Fibroblast of lung (primary cell): ENCODE measurements around the gene FKBP9. TPM values are rescaled to one million over a fixed set of nuclear protein-coding genes. Genes with fewer than 3 reads are reported as not detected.
"Not testable (repeated sequence)": the region's sequence is repeated elsewhere in the genome, so short reads cannot be mapped to it uniquely, and the experiment has no call there.

Source experiments
- DNase-seq, 2 donors: peaks; one replicate each; pipeline versions ENCODE4 v3.0.0 to v3.0.0-alpha.2; 2010; ENCODE audit warnings: low read depth in 2 of 2
- H2AFZ ChIP-seq: 2 replicates; pipeline ENCODE4 v1.5.1; 2012; ENCODE audit warnings: low read length, control low read depth, inconsistent platforms
- H3K27ac ChIP-seq: 2 replicates; pipeline ENCODE4 v1.5.1; 2011; ENCODE audit warnings: low read length, control low read depth; ENCODE audit not compliant: insufficient read depth
- H3K27me3 ChIP-seq: 2 replicates; pipeline ENCODE4 v1.5.1; 2011; ENCODE audit warnings: mild to moderate bottlenecking, low read length; ENCODE audit not compliant: control insufficient read depth, insufficient read depth
- H3K36me3 ChIP-seq: 2 replicates; pipeline ENCODE4 v1.5.1; 2011; ENCODE audit warnings: low read length; ENCODE audit not compliant: control insufficient read depth, insufficient read depth
- H3K4me1 ChIP-seq: 2 replicates; pipeline ENCODE4 v1.5.1; 2011; ENCODE audit warnings: low read length; ENCODE audit not compliant: control insufficient read depth, insufficient read depth; ENCODE audit errors: extremely low read depth
- H3K4me2 ChIP-seq: 2 replicates; pipeline ENCODE4 v1.5.1; 2011; ENCODE audit warnings: low read length, control low read depth; ENCODE audit not compliant: insufficient read depth; ENCODE audit errors: extremely low read depth
- H3K4me3 ChIP-seq, 4 experiments: fragments of 200-600 bp in 1 of 4; sonication (generic) in 1 of 4; replicated peaks in 1 of 4; 2 replicates each; pipeline ENCODE4 v1.5.1; 2011 to 2016; ENCODE audit warnings: low read length in 4 of 4, low read depth in 3 of 4, mild to moderate bottlenecking in 3 of 4, control low read depth in 2 of 4, inconsistent platforms in 1 of 4, mixed read lengths in 1 of 4; ENCODE audit not compliant: insufficient read depth in 1 of 4; ENCODE audit errors: control extremely low read depth in 1 of 4
- H3K79me2 ChIP-seq: 2 replicates; pipeline ENCODE4 v1.5.1; 2012; ENCODE audit warnings: mild to moderate bottlenecking, low read length, inconsistent platforms; ENCODE audit not compliant: control insufficient read depth, insufficient read depth
- H3K9ac ChIP-seq: 2 replicates; pipeline ENCODE4 v1.5.1; 2011; ENCODE audit warnings: mild to moderate bottlenecking, low read length, control low read depth; ENCODE audit not compliant: insufficient read depth
- H3K9me3 ChIP-seq: 2 replicates; pipeline ENCODE4 v1.5.1; 2012; ENCODE audit warnings: low read depth, low read length; ENCODE audit not compliant: control insufficient read depth, insufficient read depth
- H4K20me1 ChIP-seq: 2 replicates; pipeline ENCODE4 v1.5.1; 2011; ENCODE audit warnings: low read length; ENCODE audit not compliant: control insufficient read depth, insufficient read depth; ENCODE audit errors: extremely low read depth
- polyA plus RNA-seq, 2 donors: library from polyadenylated mRNA; depleted of rRNA in 1 of 2; stranded (reverse) in 1 of 2; unstranded in 1 of 2; fragments of >200 nt; gene quantifications; 2 replicates each; pipeline ENCODE4 v1.2.1, GENCODE V29; 2011 to 2012; ENCODE audit warnings: missing spikeins in 1 of 2
- total RNA-seq: library from RNA; depleted of rRNA; stranded (reverse); fragments of >200 nt; gene quantifications from 2 replicates; pipeline ENCODE4 v1.2.1, GENCODE V29; 2014

The FKBP9 gene
- total and polyA plus RNA-seq, 2 donors (not counting 1 experiment from before 2014, with no cell fraction given), result 230 to 242 TPM

- peak; percentile 71 to 91 for DNase-seq
- H3K36me3 ChIP-seq, H3K79me2 ChIP-seq, H2AFZ ChIP-seq, H3K9ac ChIP-seq, H3K4me1 ChIP-seq, H3K27me3 ChIP-seq, H3K4me3 ChIP-seq, H3K9me3 ChIP-seq, H4K20me1 ChIP-seq: not testable (repeated sequence)
- Histone ChIP-seq H3K27ac (peak overlapping the region; percentile 32), H3K4me2 (peak overlapping the region; percentile 59)
Observed at GRCh38 chr7:32998361-32999171, 41.3 kb downstream of the FKBP9 start.

GRCh38 chr7:32999380-32999779 is 42.1 kb downstream of the FKBP9 start:
- not testable (repeated sequence) for H3K4me2 ChIP-seq, H4K20me1 ChIP-seq, H3K9me3 ChIP-seq, DNase-seq, H3K4me1 ChIP-seq, H3K27me3 ChIP-seq, H3K79me2 ChIP-seq, H2AFZ ChIP-seq, H3K4me3 ChIP-seq, H3K9ac ChIP-seq, H3K36me3 ChIP-seq, H3K27ac ChIP-seq

DNA sequence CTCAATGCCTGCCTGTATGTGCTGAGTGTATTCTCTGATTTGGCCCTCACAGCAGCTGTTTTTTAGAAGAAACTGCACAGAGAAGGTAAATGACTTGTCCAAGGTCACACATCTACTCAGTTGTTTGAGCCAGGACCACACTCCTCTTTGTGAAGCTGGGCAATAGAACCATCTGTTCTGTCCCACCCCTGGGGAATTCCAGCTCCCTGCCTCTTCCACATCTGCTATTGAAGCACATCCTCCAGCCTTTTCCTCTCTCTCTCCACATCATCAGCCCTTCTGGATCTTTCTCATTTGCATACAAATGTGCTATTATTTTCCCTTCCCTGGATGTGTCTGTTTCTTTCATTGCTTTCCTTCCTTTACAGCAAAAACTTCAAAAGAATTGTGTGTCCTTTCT is 45.9 kb downstream of the FKBP9 start:
- DNase-seq, result not testable (repeated sequence)

DNA sequence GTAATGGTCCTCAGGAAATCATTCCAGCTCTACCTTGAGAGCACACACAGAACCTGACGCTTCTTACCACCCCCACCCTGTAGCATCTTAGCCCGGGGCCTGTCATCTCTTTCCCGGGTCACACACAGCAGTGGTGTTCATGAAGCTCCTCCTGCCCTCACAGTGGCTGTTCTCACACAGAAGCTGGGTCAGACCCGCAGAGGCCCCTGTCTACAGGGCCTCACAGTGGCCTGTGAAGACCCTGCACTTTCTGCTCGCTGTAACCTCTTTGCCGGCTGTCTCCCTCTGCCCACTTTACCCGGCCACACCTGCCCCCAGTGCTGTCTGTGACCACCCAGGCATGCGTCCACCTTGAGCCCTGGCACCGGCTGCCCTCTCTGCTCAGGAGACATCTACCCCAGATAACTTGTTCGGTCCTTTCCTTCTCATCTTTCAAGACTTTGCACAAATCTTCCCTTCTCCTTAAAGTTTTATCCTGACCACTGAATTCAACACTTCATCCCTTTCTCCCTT is 46.9 kb downstream of the FKBP9 start:
- H3K4me3 ChIP-seq, H2AFZ ChIP-seq, H3K4me1 ChIP-seq, H4K20me1 ChIP-seq, DNase-seq, H3K36me3 ChIP-seq, H3K27me3 ChIP-seq, H3K9me3 ChIP-seq, H3K4me2 ChIP-seq, H3K79me2 ChIP-seq, H3K9ac ChIP-seq, H3K27ac ChIP-seq: not testable (repeated sequence)

More for the DNA sequence above, 45.9 kb downstream of the FKBP9 start:
- H3K79me2 ChIP-seq, H3K4me2 ChIP-seq, H2AFZ ChIP-seq, H3K4me3 ChIP-seq, H3K27ac ChIP-seq, H3K9ac ChIP-seq, H3K36me3 ChIP-seq, H3K9me3 ChIP-seq, H3K4me1 ChIP-seq, H4K20me1 ChIP-seq, H3K27me3 ChIP-seq: not testable (repeated sequence)

DNA sequence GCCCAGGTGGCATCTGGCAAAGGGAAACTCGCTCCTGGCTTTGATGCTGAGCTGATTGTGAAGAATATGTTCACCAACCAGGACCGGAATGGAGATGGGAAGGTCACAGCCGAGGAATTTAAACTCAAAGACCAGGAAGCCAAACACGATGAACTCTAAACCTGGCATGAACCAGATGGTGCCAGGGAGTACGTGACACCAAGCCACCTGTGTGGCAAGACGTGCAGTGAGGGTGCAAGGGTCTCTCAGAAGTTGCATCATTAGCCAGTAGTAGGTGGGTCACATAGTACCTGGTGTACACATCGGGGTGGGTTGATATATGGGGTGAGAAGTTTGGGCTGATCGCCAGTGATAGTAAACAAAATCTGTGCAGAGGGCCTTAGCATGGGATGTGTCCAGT is 48.0 kb downstream of the FKBP9 start:
- not testable (repeated sequence) for H3K27ac ChIP-seq, H2AFZ ChIP-seq, H3K9ac ChIP-seq, H3K4me1 ChIP-seq, H4K20me1 ChIP-seq, H3K36me3 ChIP-seq, H3K4me2 ChIP-seq, H3K4me3 ChIP-seq, DNase-seq, H3K79me2 ChIP-seq, H3K9me3 ChIP-seq, H3K27me3 ChIP-seq

- H2AFZ ChIP-seq, H3K9me3 ChIP-seq, H3K4me1 ChIP-seq, H3K79me2 ChIP-seq, H3K36me3 ChIP-seq, H3K27ac ChIP-seq, H3K4me2 ChIP-seq, DNase-seq, H3K27me3 ChIP-seq, H3K9ac ChIP-seq, H3K4me3 ChIP-seq, H4K20me1 ChIP-seq: not testable (repeated sequence)
Observed at GRCh38 chr7:33005690-33006089, 48.5 kb downstream of the FKBP9 start.
